K562 (cell line): Measurements from ENCODE around the gene SOS2. TPM values are rescaled to one million over a fixed set of nuclear protein-coding genes. Genes with fewer than 3 reads are reported as not detected.

Experiments
- ATAC-seq: fragments of 200-7000 bp; cut with Tn5 transposase; 3 replicates; pipeline ENCODE4 v1.9.1; 2020; ENCODE audit warnings: moderate library complexity
- BruUV-seq: library from RNA; stranded (reverse); fragments of 400-500 nt; replicated peaks from 2 replicates; lab custom pipeline; 2021; lab: Mats Ljungman, UMichigan
- CTCF ChIA-PET: fragments of 300-600 bp; formaldehyde crosslinking; extraction: SDS; loops from one replicate; lab custom pipeline; 2021; ENCODE audit warnings: low intra/inter-chr PET ratio; lab: Yijun Ruan, JAX
- POLR2A ChIA-PET: fragments of 300-600, 350-650 bp; sonication (Branson Sonifier 250); formaldehyde crosslinking; extraction: SDS; loops from one replicate; lab custom pipeline; 2021; ENCODE audit warnings: antibody characterized with exemption, inconsistent platforms; lab: Yijun Ruan, JAX
- DNase-seq, 4 experiments: peaks; one replicate each; pipeline versions ENCODE4 v3.0.0 to v3.0.0-alpha.2; 2011 to 2018; ENCODE audit warnings: low spot score in 3 of 4, mixed read lengths in 3 of 4; ENCODE audit errors: extremely low read depth in 1 of 4
- FAIRE-seq: peaks from 2 replicates; lab custom pipeline; 2011; peaks lifted over from hg19 to GRCh38; lab: Jason Lieb, UNC
- H2AFZ ChIP-seq: 2 replicates; pipeline ENCODE4 v1.6.0; 2011; ENCODE audit warnings: low read depth, low read length, control low read depth, inconsistent platforms
- H3K27ac ChIP-seq: fragments of 200-600 bp; 3 replicates; pipeline ENCODE4 v1.8.0; 2011; ENCODE audit warnings: low read depth, mild to moderate bottlenecking, control low read depth, inconsistent platforms, low read length, moderate library complexity, mixed read lengths; ENCODE audit errors: extremely low read depth
- H3K27me3 ChIP-seq, 2 experiments: fragments of 300-600 bp in 1 of 2; 2 replicates in 1 of 2; 3 replicates in 1 of 2; pipeline versions ENCODE4 v1.6.0 to v1.8.0; 2011; ENCODE audit warnings: inconsistent platforms in 2 of 2, low read length in 2 of 2, mild to moderate bottlenecking in 1 of 2, mixed read lengths in 1 of 2, moderate library complexity in 1 of 2; ENCODE audit not compliant: control insufficient read depth in 2 of 2, insufficient read depth in 2 of 2
- H3K36me3 ChIP-seq: fragments of 300-600 bp; 3 replicates; pipeline ENCODE4 v1.8.0; 2011; ENCODE audit warnings: mild to moderate bottlenecking, low read length, inconsistent platforms; ENCODE audit not compliant: control insufficient read depth, insufficient read depth
- H3K4me1 ChIP-seq, 2 experiments: fragments of 200-600 bp in 1 of 2; replicated peaks in 1 of 2; 2 replicates in 1 of 2; 3 replicates in 1 of 2; pipeline versions ENCODE4 v1.5.1 to v1.8.0; 2011; ENCODE audit warnings: inconsistent platforms in 2 of 2, low read length in 2 of 2, mild to moderate bottlenecking in 1 of 2, mixed read lengths in 1 of 2, moderate library complexity in 1 of 2; ENCODE audit not compliant: control insufficient read depth in 2 of 2, insufficient read depth in 2 of 2
- H3K4me2 ChIP-seq: 2 replicates; pipeline ENCODE4 v1.6.1; 2011; ENCODE audit warnings: low read length, control low read depth, inconsistent platforms, mixed read lengths; ENCODE audit not compliant: insufficient read depth
- H3K4me3 ChIP-seq: fragments of 200-600 bp; sonication (generic), shearing (Covaris generic); 2 replicates; pipeline ENCODE4 v1.5.1; 2016; ENCODE audit warnings: control low read depth, inconsistent platforms
- H3K79me2 ChIP-seq: fragments of 200-600 bp; 3 replicates; pipeline ENCODE4 v1.8.0; 2011; ENCODE audit warnings: low read length, inconsistent platforms; ENCODE audit not compliant: control insufficient read depth, insufficient read depth
- H3K9ac ChIP-seq, 2 experiments: 2 replicates each; pipeline versions ENCODE4 v1.6.0 to v1.6.1; 2011; ENCODE audit warnings: low read depth in 2 of 2, low read length in 2 of 2, control low read depth in 1 of 2, inconsistent platforms in 1 of 2, mild to moderate bottlenecking in 1 of 2, mixed read lengths in 1 of 2; ENCODE audit not compliant: insufficient read depth in 1 of 2
- H3K9me1 ChIP-seq: one replicate; pipeline ENCODE4 v1.6.0; 2011; ENCODE audit warnings: inconsistent platforms, mild to moderate bottlenecking, low read length, moderate library complexity; ENCODE audit not compliant: control insufficient read depth, insufficient read depth
- H3K9me3 ChIP-seq: replicated peaks from 2 replicates; pipeline ENCODE4 v1.5.1; 2011; ENCODE audit warnings: low read depth, low read length, inconsistent platforms; ENCODE audit not compliant: control insufficient read depth, insufficient read depth
- H4K20me1 ChIP-seq: replicated peaks from 2 replicates; pipeline ENCODE4 v1.6.1; 2011; ENCODE audit warnings: low read length, inconsistent platforms, mixed read lengths; ENCODE audit not compliant: control insufficient read depth, insufficient read depth
- BCOR ChIP-seq: fragments of 450-650 bp; IDR thresholded peaks from 2 replicates; pipeline ENCODE4 v1.6.1; 2016
- GTF2F1 ChIP-seq: IDR thresholded peaks from 2 replicates; pipeline ENCODE4 v1.6.1; 2011; ENCODE audit warnings: low read depth, low read length, improper control_type of control experiment
- KAT7 ChIP-seq: sonication (generic); formaldehyde crosslinking; IDR thresholded peaks from 2 replicates; pipeline ENCODE4 v1.8.0; 2022; ENCODE audit warnings: missing genetic modification reagents, mild to moderate bottlenecking, borderline replicate concordance
- NR3C1 ChIP-seq: sonication (generic); formaldehyde crosslinking; IDR thresholded peaks from 2 replicates; pipeline ENCODE4 v1.8.1; 2022; ENCODE audit warnings: missing genetic modification reagents
- NRF1 ChIP-seq, 2 experiments: fragments of 450-650 bp; IDR thresholded peaks in 1 of 2; conservative IDR thresholded peaks in 1 of 2; 2 replicates each; pipeline ENCODE4 v1.6.1; 2014; ENCODE audit warnings: mild to moderate bottlenecking in 2 of 2
- PHB2 ChIP-seq: fragments of 450-650 bp; IDR thresholded peaks from 2 replicates; pipeline ENCODE4 v1.6.1; 2017; ENCODE audit warnings: low read depth
- ZNF232 ChIP-seq: sonication (generic); formaldehyde crosslinking; IDR thresholded peaks from 2 replicates; pipeline ENCODE4 v1.8.0; 2022; ENCODE audit warnings: mild to moderate bottlenecking, missing genetic modification reagents
- ZNF699 ChIP-seq: fragments of 250-450 bp; sonication (Bioruptor Pico); IDR thresholded peaks from 2 replicates; pipeline ENCODE4 v1.8.0; 2021; ENCODE audit warnings: mild to moderate bottlenecking, moderate library complexity; ENCODE audit not compliant: insufficient replicate concordance
- ZNF717 ChIP-seq: fragments of 250-450 bp; sonication (Bioruptor Pico); IDR thresholded peaks from 2 replicates; pipeline ENCODE4 v1.5.0; 2021
- ZNF76 ChIP-seq: fragments of 250-450 bp; sonication (Bioruptor Pico); IDR thresholded peaks from 2 replicates; pipeline ENCODE4 v1.4.0; 2020; ENCODE audit warnings: mild to moderate bottlenecking, moderate library complexity, borderline replicate concordance
- WGBS: fragments of 100-300 bp; shearing (Covaris generic); methylation state at CpG from one replicate; pipeline ENCODE4 v1.1.6; 2016; ENCODE audit warnings: low coverage, mixed read lengths; ENCODE audit not compliant: insufficient coverage; ENCODE audit errors: missing lambda C conversion rate; 5-methylcytosine and 5-hydroxymethylcytosine counted together
- in situ Hi-C: fragments of 300-500 bp; cut with MboI; formaldehyde crosslinking; loops from 4 replicates; pipeline ENCODE4 v1.15.0; 2018; ENCODE audit warnings: inconsistent platforms, mixed read lengths
- intact Hi-C: fragments of 100-400 bp; cut with micrococcal nuclease; formaldehyde crosslinking; loops from 2 replicates; pipeline ENCODE4 v1.14.2; 2022
- polyA plus RNA-seq, 8 experiments: library from polyadenylated mRNA; depleted of rRNA in 4 of 8; stranded (reverse) in 5 of 8; unstranded in 3 of 8; fragments of >200 nt; fragmentation: Nextera tagmentation in 2 of 8; fragmentation: Illumina TruSeq in 1 of 8; extraction: Ambion mirVana in 2 of 8; extraction: Trizol in 1 of 8; gene quantifications; 2 replicates each; pipeline versions ENCODE4 v1.2.1 to v1.2.3, GENCODE V29; 2011 to 2014; ENCODE audit warnings: inconsistent platforms in 1 of 8, missing spikeins in 1 of 8
- total RNA-seq, 7 experiments: library from RNA; depleted of rRNA in 6 of 7; stranded (reverse); fragments of >200 nt in 6 of 7; fragmentation: Illumina TruSeq in 2 of 7; extraction: Trizol in 2 of 7; gene quantifications; 2 replicates each; pipeline versions ENCODE4 v1.2.1 to v1.2.3, GENCODE V29; 2011 to 2021; ENCODE audit warnings: low replicate concordance in 1 of 7
- TF ChIP-seq, protein P1 (sequence below): sonication (generic); formaldehyde crosslinking; IDR thresholded peaks from 2 replicates; pipeline ENCODE4 v1.8.0; 2022; ENCODE audit warnings: mild to moderate bottlenecking, missing genetic modification reagents
- TF ChIP-seq, protein P2 (sequence below): sonication (generic); formaldehyde crosslinking; IDR thresholded peaks from 2 replicates; pipeline ENCODE4 v1.8.0; 2022; ENCODE audit warnings: mild to moderate bottlenecking, missing genetic modification reagents
- TF ChIP-seq, protein P3 (sequence below): fragments of 450-650 bp; IDR thresholded peaks from 2 replicates; pipeline ENCODE4 v1.6.1; 2016; ENCODE audit warnings: mild to moderate bottlenecking
- TF ChIP-seq, protein P4 (sequence below): IDR thresholded peaks from 2 replicates; pipeline ENCODE4 v1.6.1; 2016; ENCODE audit warnings: missing genetic modification characterization, missing compliant biosample characterization

Gene SOS2
- total and polyA plus RNA-seq, 9 of the 15 experiments (the other 6 are each of a cell fraction or from before 2014, with no cell fraction given) = 2.2 to 13.1 (median 10.5) TPM

DNA sequence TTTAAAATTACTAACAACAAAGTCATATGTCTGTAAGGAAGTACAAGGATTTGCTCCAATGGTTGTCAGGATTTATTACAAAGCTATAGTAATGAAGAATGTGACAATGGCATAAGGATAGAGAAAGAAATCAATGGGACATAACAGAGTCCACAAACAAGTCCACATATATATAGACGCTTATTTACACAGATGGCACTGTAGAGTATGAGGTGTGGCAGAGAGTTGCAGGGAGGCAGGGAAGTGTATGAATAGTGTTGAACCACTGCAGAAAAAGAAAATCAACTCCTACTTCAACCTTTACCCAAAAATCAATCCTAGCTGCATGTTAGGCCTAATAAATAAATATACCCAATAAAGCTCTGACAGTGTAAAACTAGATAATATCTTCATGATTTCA lies 21.3 kb downstream of the SOS2 start:
- Histone ChIP-seq H4K20me1 (no peaks in the 10 kb centered on the region), H3K27me3 (no peaks in the 10 kb centered on the region), H2AFZ (no peak overlapping the region), H3K9me1 (no peaks in the 10 kb centered on the region), H3K4me2 (no peak overlapping the region), H3K9me3 (no peaks in the 10 kb centered on the region), H3K79me2 (peaks cover 8% of the 10 kb centered on the region; the same call in 1 of the 3 replicates), H3K9ac (no peak overlapping the region), H3K27ac (no peak overlapping the region), H3K36me3 (no peaks in the 10 kb centered on the region), H3K4me3 (no peak overlapping the region), H3K4me1 (no peaks in the 10 kb centered on the region; a peak in 2 of 5 replicates)
- ATAC-seq = no peak
- DNase-seq = no peak
- ChIA-PET CTCF (no interaction called here), POLR2A (interaction anchor here (1.3 to 1.4 kb wide), 2 partner anchors 9 to 19 kb away, joined by 3 to 6 read pairs; no protein-coding TSS in a partner anchor)
- intact Hi-C loops = no loop called here
- no TSS peak for BruUV-seq
- in situ Hi-C loops = no loop called here
- FAIRE-seq = no peak
- 76% methylated on average over 1 of the region's 1 CpG for WGBS
- TF ChIP-seq ZNF699 (CRISPR knock-in tag) (no peak), PHB2 (no peak), ZNF76 (CRISPR knock-in tag) (no peak), ZNF717 (CRISPR knock-in tag) (no peak), NRF1 (conservative IDR thresholded peaks at IDR 0.05 in 1 of 2, IDR thresholded peaks at IDR 0.05 in 1 of 2) (no peak), NR3C1 (CRISPR knock-in tag) (no peak), ZNF232 (CRISPR knock-in tag) (no peak), BCOR (no peak), GTF2F1 (no peak), KAT7 (CRISPR knock-in tag) (no peak)
- TF ChIP-seq, protein P1, sequence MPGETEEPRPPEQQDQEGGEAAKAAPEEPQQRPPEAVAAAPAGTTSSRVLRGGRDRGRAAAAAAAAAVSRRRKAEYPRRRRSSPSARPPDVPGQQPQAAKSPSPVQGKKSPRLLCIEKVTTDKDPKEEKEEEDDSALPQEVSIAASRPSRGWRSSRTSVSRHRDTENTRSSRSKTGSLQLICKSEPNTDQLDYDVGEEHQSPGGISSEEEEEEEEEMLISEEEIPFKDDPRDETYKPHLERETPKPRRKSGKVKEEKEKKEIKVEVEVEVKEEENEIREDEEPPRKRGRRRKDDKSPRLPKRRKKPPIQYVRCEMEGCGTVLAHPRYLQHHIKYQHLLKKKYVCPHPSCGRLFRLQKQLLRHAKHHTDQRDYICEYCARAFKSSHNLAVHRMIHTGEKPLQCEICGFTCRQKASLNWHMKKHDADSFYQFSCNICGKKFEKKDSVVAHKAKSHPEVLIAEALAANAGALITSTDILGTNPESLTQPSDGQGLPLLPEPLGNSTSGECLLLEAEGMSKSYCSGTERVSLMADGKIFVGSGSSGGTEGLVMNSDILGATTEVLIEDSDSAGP = no peak
- TF ChIP-seq, protein P2, sequence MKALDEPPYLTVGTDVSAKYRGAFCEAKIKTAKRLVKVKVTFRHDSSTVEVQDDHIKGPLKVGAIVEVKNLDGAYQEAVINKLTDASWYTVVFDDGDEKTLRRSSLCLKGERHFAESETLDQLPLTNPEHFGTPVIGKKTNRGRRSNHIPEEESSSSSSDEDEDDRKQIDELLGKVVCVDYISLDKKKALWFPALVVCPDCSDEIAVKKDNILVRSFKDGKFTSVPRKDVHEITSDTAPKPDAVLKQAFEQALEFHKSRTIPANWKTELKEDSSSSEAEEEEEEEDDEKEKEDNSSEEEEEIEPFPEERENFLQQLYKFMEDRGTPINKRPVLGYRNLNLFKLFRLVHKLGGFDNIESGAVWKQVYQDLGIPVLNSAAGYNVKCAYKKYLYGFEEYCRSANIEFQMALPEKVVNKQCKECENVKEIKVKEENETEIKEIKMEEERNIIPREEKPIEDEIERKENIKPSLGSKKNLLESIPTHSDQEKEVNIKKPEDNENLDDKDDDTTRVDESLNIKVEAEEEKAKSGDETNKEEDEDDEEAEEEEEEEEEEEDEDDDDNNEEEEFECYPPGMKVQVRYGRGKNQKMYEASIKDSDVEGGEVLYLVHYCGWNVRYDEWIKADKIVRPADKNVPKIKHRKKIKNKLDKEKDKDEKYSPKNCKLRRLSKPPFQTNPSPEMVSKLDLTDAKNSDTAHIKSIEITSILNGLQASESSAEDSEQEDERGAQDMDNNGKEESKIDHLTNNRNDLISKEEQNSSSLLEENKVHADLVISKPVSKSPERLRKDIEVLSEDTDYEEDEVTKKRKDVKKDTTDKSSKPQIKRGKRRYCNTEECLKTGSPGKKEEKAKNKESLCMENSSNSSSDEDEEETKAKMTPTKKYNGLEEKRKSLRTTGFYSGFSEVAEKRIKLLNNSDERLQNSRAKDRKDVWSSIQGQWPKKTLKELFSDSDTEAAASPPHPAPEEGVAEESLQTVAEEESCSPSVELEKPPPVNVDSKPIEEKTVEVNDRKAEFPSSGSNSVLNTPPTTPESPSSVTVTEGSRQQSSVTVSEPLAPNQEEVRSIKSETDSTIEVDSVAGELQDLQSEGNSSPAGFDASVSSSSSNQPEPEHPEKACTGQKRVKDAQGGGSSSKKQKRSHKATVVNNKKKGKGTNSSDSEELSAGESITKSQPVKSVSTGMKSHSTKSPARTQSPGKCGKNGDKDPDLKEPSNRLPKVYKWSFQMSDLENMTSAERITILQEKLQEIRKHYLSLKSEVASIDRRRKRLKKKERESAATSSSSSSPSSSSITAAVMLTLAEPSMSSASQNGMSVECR (CRISPR knock-in tag) = no peak
- TF ChIP-seq, protein P3, sequence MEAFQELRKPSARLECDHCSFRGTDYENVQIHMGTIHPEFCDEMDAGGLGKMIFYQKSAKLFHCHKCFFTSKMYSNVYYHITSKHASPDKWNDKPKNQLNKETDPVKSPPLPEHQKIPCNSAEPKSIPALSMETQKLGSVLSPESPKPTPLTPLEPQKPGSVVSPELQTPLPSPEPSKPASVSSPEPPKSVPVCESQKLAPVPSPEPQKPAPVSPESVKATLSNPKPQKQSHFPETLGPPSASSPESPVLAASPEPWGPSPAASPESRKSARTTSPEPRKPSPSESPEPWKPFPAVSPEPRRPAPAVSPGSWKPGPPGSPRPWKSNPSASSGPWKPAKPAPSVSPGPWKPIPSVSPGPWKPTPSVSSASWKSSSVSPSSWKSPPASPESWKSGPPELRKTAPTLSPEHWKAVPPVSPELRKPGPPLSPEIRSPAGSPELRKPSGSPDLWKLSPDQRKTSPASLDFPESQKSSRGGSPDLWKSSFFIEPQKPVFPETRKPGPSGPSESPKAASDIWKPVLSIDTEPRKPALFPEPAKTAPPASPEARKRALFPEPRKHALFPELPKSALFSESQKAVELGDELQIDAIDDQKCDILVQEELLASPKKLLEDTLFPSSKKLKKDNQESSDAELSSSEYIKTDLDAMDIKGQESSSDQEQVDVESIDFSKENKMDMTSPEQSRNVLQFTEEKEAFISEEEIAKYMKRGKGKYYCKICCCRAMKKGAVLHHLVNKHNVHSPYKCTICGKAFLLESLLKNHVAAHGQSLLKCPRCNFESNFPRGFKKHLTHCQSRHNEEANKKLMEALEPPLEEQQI = no peak
- TF ChIP-seq, protein P4, sequence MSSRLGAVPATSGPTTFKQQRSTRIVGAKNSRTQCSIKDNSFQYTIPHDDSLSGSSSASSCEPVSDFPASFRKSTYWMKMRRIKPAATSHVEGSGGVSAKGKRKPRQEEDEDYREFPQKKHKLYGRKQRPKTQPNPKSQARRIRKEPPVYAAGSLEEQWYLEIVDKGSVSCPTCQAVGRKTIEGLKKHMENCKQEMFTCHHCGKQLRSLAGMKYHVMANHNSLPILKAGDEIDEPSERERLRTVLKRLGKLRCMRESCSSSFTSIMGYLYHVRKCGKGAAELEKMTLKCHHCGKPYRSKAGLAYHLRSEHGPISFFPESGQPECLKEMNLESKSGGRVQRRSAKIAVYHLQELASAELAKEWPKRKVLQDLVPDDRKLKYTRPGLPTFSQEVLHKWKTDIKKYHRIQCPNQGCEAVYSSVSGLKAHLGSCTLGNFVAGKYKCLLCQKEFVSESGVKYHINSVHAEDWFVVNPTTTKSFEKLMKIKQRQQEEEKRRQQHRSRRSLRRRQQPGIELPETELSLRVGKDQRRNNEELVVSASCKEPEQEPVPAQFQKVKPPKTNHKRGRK (tag) = no peak
